ENCODE data around the gene FAM72D.
"Not testable (repeated sequence)": the region's sequence is repeated elsewhere in the genome, so short reads cannot be mapped to it uniquely, and the experiment has no call there.

- not testable (repeated sequence) for TF ChIP-seq POLR2A (IDR thresholded peaks at IDR 0.05; ENCODE audit: low read length); GATA1 (IDR thresholded peaks at IDR 0.05; ENCODE audit: low read depth, low read length)
Measured at GRCh38 chr1:145119842-145120241, 24.1 kb downstream of the FAM72D start.
